Stimulated activated CD8-positive, alpha-beta memory T cell treated with anti-CD3 and anti-CD28 coated beads, Interleukin-2, amount 100 ng/mL, for 1 hour (primary cell): ENCODE results near the gene SAAL1.
"Not testable (repeated sequence)": the region's sequence is repeated elsewhere in the genome, so short reads cannot be mapped to it uniquely, and the experiment has no call there.

Experiments used
- DNase-seq, 2 donors: peaks; one replicate each; pipeline ENCODE4 v3.0.0-alpha.2; 2020; ENCODE audit warnings: low read depth in 2 of 2

Gene SAAL1, protein sequence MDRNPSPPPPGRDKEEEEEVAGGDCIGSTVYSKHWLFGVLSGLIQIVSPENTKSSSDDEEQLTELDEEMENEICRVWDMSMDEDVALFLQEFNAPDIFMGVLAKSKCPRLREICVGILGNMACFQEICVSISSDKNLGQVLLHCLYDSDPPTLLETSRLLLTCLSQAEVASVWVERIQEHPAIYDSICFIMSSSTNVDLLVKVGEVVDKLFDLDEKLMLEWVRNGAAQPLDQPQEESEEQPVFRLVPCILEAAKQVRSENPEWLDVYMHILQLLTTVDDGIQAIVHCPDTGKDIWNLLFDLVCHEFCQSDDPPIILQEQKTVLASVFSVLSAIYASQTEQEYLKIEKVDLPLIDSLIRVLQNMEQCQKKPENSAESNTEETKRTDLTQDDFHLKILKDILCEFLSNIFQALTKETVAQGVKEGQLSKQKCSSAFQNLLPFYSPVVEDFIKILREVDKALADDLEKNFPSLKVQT

GRCh38 chr11:18105802-18106574, at the start of gene SAAL1:
Gene SAAL1 (minus strand): TSS chr11:18106082. CDS start chr11:18106041, 41 bp downstream.
- peak; percentile 74 to 81 for DNase-seq

- DNase-seq = no peak
Observed at GRCh38 chr11:18151581-18151980, 45.7 kb upstream of the SAAL1 start.

DNA sequence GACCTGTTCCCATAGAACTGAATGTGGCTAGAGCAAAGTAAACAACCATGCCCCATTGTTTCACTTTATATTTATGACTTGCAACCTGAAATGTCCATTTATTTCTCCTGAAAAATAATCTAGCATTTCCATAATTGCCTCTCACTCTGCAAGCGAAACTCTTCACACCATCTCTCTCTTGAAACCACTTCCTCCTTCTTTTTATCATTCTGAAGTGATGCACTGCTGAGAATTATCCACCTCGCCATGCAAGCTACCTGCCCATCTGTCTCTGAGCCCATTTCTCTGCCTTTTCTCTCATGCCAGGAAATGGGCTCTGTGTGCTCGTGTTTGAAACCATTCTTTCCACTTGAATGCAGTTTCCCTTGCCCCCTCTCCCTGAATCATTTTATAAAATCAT, 40.0 kb upstream of the SAAL1 start:
- DNase-seq = no peak

DNA sequence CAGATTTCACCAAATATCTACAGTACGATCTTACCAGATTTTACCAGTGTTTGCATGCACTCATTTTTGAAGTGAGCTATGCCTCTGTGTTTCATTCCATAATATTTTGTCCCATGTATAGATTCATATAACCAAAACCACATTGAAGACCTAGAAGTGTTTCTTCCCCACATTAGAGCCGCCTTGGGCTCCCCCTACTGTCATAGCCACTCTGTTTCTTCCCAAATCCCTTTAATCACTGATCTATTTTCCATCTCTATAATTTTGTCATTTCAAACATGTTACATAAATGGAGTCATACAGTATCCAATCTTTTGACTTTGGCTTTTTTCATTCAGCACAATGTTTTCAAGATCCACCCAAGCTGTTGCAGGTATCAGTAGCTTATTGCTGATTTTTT, 39.1 kb upstream of the SAAL1 start:
- no peak for DNase-seq

DNA sequence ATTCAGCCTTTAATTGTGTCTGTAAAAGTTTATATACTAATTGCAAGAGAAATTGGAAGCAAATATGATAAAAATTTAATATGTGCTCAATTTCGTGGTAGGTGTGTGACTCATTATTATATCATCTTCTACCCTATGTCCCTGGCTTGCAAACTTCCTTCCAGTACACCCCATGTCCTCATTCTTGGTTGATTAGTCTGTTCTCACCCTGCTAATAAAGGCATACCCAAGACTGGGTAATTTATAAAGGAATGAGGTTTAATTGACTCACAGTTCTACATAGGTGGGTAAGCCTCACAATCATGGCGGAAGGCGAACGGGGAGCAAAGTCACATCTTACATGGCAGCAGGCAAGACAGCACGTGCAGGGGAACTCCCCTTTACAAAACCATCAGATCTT, 38.4 kb upstream of the SAAL1 start:
- no peak for DNase-seq

DNA sequence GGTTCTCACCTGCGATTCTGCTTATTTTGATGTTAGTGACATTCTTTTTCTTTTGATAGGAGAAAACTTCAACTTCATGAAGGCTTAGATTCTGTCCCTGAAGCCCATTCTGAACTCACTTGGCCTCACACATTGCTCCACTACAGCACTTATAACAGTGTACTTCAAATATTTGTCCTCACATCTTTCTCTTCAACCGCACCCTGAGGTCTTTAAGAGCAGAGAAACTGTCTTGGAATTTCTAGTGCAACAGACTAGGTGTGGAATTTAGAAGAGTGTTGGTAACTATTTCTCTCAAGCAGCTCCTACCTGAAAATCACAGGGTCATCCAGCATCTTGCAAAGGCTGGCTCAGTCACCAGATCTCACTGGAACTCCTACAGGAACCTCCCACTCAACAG, 34.3 kb upstream of the SAAL1 start:
- no peak for DNase-seq

DNA sequence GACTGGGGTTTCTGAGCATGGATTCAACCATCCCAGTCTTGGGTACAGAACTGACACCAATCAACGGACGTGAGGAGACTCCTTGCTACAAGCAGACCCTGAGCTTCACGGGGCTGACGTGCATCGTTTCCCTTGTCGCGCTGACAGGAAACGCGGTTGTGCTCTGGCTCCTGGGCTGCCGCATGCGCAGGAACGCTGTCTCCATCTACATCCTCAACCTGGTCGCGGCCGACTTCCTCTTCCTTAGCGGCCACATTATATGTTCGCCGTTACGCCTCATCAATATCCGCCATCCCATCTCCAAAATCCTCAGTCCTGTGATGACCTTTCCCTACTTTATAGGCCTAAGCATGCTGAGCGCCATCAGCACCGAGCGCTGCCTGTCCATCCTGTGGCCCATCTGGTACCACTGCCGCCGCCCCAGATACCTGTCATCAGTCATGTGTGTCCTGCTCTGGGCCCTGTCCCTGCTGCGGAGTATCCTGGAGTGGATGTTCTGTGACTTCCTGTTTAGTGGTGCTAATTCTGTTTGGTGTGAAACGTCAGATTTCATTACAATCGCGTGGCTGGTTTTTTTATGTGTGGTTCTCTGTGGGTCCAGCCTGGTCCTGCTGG, 31.4 kb upstream of the SAAL1 start:
- no peak for DNase-seq

DNA sequence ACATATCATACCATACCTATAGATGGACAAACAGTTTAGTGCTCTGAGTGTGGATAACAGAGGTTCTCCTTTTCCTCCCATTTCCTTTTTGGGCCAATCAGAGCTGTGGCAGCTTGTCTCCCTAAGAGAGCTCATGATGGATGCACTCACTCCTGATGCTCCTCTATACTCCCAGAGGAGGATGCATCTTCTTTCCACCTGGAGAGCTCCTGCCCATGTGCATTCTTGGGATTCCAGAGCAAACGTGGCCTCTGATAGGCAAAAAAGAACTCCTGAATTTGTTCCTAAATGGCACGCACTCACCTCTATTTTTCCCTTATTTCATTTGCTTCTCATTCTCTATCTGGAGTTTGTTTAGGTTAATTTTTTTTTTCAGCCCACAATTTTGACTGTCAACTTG, 29.4 kb upstream of the SAAL1 start:
- DNase-seq = no peak

- DNase-seq = no peak
Observed at GRCh38 chr11:18132341-18132740, 26.5 kb upstream of the SAAL1 start, which contains the start of gene MRGPRX3. Gene MRGPRX3 (plus strand): TSS chr11:18132571. CDS start chr11:18137203, 4,632 bp downstream.

- DNase-seq = not testable (repeated sequence)
Observed at GRCh38 chr11:18131115-18131514, 25.2 kb upstream of the SAAL1 start.

DNA sequence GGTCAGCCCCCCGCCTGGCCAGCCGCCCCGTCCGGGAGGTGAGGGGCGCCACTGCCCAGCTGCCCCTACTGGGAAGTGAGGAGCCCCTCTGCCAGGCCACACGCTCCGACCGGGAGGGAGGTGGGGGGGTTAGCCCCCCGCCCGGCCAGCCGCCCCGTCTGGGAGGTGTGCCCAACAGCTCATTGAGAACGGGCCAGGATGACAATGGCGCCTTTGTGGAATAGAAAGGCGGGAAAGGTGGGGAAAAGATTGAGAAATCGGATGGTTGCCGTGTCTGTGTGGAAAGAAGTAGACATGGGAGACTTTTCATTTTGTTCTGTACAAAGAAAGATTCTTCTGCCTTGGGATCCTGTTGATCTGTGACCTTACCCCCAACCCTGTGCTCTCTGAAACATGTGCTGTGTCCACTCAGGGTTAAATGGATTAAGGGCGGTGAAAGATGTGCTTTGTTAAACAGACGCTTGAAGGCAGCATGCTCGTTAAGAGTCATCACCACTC, 15.5 kb upstream of the SAAL1 start:
- DNase-seq = not testable (repeated sequence)

DNA sequence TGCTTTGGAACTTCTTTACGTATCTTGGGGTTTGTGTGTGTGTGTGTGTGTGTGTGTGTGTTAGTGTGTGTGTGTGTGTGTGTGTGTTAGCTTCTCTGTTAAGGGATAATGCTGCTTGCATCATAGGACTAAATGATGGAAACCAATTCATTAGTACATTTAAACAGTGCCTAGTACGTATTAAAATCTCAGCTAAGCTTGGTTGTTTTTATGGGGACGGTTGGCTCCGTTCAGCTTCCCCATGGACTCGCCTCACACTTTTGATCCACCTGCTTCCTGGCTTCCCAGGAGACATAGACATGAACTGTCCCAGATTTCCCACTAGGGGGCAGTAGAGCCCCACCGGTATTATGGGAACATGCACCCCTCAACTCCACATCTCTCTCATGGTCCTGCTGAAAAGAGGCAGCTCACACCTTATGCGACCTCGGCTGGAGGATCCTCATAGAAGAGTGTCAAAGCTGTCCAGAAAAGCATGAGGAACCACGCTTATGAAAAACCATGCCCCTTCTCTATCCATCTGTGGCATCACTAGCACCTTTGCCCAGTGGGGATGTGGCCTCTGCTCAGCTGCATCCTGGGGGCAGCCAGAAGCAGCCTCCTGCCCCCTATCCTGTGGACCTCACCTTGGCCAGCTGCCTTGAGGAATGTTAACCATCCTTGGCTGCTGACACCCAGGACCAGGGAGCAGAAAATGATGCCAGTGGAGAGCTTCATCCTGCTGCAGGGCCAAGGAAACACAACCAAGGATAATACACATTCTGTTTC, 9.7 kb upstream of the SAAL1 start:
- peak; percentile 18 to 41 for DNase-seq

- DNase-seq = no peak
Observed at GRCh38 chr11:18111005-18111404, 5.1 kb upstream of the SAAL1 start.

DNA sequence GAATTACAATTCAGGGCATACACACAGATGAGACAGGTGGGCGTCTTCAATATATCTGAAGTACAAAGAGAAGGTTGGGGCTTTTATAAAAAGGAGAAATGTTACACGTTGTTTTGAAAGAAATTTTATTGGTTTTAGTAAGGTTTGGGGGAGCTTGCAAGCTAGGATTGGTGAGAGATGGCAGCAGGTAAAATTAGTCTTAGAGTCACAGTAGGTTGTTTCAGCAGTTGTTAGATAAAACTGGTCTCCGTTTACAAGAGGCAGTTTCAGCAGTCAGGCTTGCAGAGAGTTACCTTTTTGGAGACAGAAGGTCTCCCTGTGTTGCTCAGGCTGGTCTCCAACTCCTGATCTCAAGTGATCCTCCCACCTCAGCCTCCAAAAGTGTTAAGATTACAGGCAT, 2.4 kb upstream of the SAAL1 start:
- no peak for DNase-seq

GRCh38 chr11:18106688-18107087, 806 bp upstream of the SAAL1 start:
- DNase-seq = no peak

DNA sequence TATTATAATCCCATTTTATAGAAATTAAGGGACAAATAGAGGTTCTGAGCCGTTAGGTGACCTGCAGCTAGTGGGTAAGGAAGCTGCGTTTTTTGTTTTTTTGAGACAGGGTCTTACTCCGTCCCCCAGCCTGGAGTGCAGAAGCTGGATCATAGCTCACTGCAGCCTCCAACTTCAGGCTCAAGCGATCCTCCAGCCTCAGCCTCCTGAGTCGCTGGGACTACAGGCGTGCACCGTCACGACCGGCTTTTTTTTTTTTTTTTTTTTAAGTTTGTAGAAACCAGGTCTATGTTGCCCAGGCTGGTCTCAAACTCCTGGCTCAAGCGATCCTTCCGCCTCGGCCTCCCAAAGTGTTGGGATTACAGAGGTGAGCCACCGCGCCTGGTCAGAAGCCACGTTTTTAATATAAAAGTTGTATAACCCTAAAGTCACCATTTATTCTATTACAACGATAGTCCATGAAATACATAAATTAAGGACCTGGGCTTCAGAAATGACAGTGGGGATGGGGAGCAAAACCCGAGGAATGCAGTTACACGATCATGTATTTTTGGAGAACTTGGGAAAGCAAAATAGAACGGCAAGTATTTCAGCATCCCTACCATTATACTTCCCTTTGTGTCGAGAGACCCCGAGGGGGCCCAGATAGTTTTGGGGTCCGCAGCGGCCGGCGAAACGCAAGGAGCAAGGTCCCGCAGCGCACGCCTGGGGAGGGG, 638 bp downstream of the SAAL1 start:
- DNase-seq = no peak

- no peak for DNase-seq
Observed at GRCh38 chr11:18100926-18101656, 4.8 kb downstream of the SAAL1 start.

DNA sequence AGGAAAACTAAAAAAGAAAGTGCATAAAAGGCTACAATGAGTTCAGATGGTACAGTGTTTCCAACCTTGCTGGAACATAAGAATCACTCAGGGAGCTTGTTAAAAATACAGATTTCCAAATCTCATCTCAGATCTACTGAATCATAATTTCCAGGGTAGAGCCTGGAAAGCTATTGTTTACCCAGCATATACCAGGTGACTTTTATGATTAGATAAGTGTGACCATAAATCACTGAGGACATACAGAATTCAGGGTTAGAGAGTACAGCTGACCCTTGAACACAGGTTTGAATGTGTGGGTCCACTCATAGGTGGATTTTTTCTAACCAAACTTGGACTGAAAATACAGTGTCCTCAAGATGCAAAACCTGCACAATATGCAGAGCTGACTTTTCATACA, 11.9 kb downstream of the SAAL1 start:
- DNase-seq = no peak

DNA sequence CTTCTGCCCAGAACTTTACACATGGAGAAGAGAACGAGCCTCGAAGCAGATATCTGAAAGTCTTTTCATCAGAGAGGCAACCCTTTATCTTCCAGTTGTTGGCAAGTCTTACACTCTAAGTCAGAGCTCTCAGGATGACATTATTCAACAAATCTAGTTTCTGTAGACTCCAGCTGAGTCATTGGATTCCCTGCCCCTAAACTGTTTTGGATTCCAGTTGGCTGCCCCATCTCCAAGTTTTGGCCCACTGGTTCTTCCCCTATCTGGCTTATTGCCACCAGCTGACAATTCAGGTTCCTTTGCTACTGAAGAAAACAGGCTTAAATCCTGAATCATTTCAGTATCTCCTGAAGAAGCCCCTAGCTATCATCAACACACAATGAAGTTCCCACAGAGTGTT, 14.2 kb downstream of the SAAL1 start:
- DNase-seq = no peak

GRCh38 chr11:18088966-18089365, 16.9 kb downstream of the SAAL1 start:
- DNase-seq = no peak
